Stomach smooth muscle (tissue), 2 donors: ENCODE data around the gene EIF2D.

ENCODE experiments used
- H3K27ac ChIP-seq: one replicate; pipeline ENCODE4 v1.7.0; 2013; ENCODE audit warnings: mild to moderate bottlenecking, low read length, inconsistent platforms
- H3K27me3 ChIP-seq, 2 donors: one replicate each; pipeline ENCODE4 v1.7.0; 2013; ENCODE audit warnings: low read length in 2 of 2; ENCODE audit not compliant: insufficient read depth in 2 of 2, control insufficient read depth in 1 of 2
- H3K36me3 ChIP-seq, 2 donors: one replicate each; pipeline ENCODE4 v1.7.0; 2013; ENCODE audit warnings: low read length in 2 of 2; ENCODE audit not compliant: control insufficient read depth in 2 of 2, insufficient read depth in 2 of 2
- H3K4me1 ChIP-seq: one replicate; pipeline ENCODE4 v1.7.0; 2013; ENCODE audit warnings: low read length; ENCODE audit not compliant: control insufficient read depth, insufficient read depth
- H3K4me3 ChIP-seq, 2 donors: one replicate each; pipeline ENCODE4 v1.7.0; 2013; ENCODE audit warnings: low read length in 2 of 2
- H3K9ac ChIP-seq, 2 donors: one replicate each; pipeline ENCODE4 v1.7.0; 2013; ENCODE audit warnings: low read length in 2 of 2, mild to moderate bottlenecking in 1 of 2
- H3K9me3 ChIP-seq, 2 donors: one replicate each; pipeline ENCODE4 v1.7.0; 2013; ENCODE audit warnings: low read length in 2 of 2; ENCODE audit not compliant: control insufficient read depth in 2 of 2
- donor health status: healthy.
- donor health status: Pancreatic carcinoma.

Gene EIF2D

DNA sequence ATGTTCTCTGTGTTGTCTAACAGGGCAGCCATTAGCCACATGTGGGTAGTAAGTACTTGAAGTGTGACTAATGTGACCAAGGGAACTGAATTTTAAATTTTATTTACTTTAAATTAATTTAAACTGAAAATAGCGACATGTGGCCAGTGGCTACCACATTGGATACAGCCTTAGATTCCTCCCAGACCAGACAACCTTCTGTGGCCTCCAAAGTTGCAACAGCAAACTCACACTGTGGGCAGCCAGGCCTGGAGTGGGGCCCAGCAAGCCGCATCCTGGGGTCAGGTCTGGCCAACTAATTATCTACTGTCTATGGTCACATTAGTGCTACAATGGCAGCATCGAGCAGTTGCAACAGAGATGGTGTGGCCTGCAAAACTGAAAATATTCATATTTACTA lies 11.7 kb downstream of the EIF2D start:
- no peak overlapping the region for H3K9ac ChIP-seq
- H3K36me3 ChIP-seq, result peaks cover 63 to 69% of the 10 kb centered on the region in 2 donors
- H3K27me3 ChIP-seq, result no peaks in the 10 kb centered on the region
- no peak overlapping the region for H3K27ac ChIP-seq
- H3K4me3 ChIP-seq, result no peak overlapping the region
- no peaks in the 10 kb centered on the region for H3K9me3 ChIP-seq
- no peaks in the 10 kb centered on the region for H3K4me1 ChIP-seq

GRCh38 chr1:206596319-206596666 lies 16.0 kb downstream of the EIF2D start:
- Histone ChIP-seq H3K9ac (no peak overlapping the region), H3K9me3 (no peaks in the 10 kb centered on the region), H3K27me3 (no peaks in the 10 kb centered on the region), H3K4me1 (peaks cover 3% of the 10 kb centered on the region), H3K27ac (no peak overlapping the region), H3K36me3 (peaks cover 70 to 76% of the 10 kb centered on the region in 2 donors), H3K4me3 (no peak overlapping the region)

- H3K4me3 ChIP-seq, result no peak overlapping the region
- peaks cover 74 to 76% of the 10 kb centered on the region in 2 donors for H3K36me3 ChIP-seq
- H3K27me3 ChIP-seq, result no peaks in the 10 kb centered on the region
- H3K27ac ChIP-seq, result no peak overlapping the region
- H3K9ac ChIP-seq, result no peak overlapping the region
- no peaks in the 10 kb centered on the region for H3K9me3 ChIP-seq
- H3K4me1 ChIP-seq, result peaks cover 3% of the 10 kb centered on the region
Measured at GRCh38 chr1:206595581-206596318, 16.5 kb downstream of the EIF2D start.

DNA sequence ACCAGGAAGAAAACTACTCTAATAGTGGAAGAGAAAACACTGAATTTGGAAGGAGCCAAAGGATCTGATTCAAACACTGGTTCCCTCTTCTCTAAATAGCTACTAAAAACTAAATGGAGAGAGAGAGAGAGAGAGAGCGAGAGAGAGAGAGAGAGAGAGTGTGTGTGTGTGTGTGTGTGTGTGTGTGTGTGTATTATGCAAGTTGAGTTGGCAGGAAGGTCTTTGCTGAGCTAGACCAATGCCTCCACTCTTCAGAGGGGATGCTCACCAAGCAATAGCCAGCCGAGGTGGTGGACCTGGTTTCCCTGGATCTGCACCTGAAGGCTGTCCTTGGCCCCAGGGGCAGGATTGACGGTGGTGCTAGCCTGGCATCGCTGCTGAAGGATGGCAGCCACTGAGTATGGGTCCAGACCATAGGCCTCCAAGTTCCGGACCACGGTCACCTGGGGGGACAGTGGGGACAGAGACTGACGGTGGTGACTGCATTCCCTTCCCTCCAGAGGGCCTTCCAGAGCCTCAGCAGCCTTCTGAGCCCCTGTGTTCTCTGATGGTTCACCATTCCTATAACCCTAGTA lies 18.8 kb downstream of the EIF2D start:
- H3K4me3 ChIP-seq, result no peak overlapping the region
- H3K36me3 ChIP-seq, result peaks cover 61 to 74% of the 10 kb centered on the region in 2 donors
- no peak overlapping the region for H3K9ac ChIP-seq
- peaks cover 3% of the 10 kb centered on the region for H3K4me1 ChIP-seq
- no peak overlapping the region for H3K27ac ChIP-seq
- no peaks in the 10 kb centered on the region for H3K9me3 ChIP-seq
- no peaks in the 10 kb centered on the region for H3K27me3 ChIP-seq

DNA sequence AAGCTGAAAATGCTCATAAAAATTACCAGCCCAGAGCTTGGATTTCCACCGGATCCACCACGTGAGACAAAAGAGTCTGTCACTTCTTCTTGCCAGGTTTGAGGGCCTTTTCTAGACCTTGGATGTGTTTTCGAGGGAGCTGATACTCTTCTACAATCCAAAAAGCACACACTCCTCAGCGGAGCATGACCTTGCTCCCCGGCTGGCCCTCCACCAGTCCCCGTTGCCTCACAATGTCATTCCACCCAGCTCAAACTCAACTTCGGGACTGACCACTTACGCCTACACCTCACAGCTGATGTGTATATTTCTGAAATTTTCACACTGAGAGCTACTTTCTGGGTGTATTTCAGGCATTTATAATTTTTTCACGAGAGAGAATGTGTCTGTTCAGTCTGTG lies 20.6 kb downstream of the EIF2D start:
- Histone ChIP-seq H3K27ac (no peak overlapping the region), H3K4me3 (no peak overlapping the region), H3K4me1 (peaks cover 3% of the 10 kb centered on the region), H3K36me3 (peaks cover 53 to 80% of the 10 kb centered on the region in 2 donors), H3K9me3 (no peaks in the 10 kb centered on the region), H3K9ac (no peak overlapping the region), H3K27me3 (no peaks in the 10 kb centered on the region)

DNA sequence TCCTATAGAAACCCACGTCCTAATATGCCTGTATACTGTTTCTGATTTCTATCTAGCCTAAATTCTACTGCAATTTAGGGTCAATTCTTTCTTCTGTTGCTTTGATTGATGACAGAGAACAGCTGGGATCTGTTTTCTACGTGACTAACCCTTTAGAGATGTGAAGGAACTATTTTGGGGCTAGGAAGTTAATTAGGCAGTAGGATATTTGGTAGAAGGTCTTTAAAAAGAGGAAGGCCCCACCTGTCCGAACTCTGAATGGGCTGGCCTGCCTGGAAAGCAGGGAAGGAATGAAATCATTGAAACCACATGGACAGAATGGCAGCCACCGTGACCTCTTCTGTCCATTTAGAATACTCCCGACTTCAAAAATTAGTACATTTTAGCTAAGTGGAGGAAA lies 21.0 kb downstream of the EIF2D start:
- Histone ChIP-seq H3K4me1 (peaks cover 3% of the 10 kb centered on the region), H3K27me3 (no peaks in the 10 kb centered on the region), H3K27ac (no peak overlapping the region), H3K9ac (no peak overlapping the region), H3K9me3 (no peaks in the 10 kb centered on the region), H3K36me3 (peaks cover 51 to 77% of the 10 kb centered on the region in 2 donors), H3K4me3 (no peak overlapping the region)

GRCh38 chr1:206590025-206590758 lies 22.1 kb downstream of the EIF2D start:
- Histone ChIP-seq H3K4me3 (no peak overlapping the region), H3K4me1 (peaks cover 3% of the 10 kb centered on the region), H3K27me3 (no peaks in the 10 kb centered on the region), H3K9me3 (no peaks in the 10 kb centered on the region), H3K36me3 (peaks cover 41 to 73% of the 10 kb centered on the region in 2 donors), H3K9ac (no peak overlapping the region), H3K27ac (no peak overlapping the region)

DNA sequence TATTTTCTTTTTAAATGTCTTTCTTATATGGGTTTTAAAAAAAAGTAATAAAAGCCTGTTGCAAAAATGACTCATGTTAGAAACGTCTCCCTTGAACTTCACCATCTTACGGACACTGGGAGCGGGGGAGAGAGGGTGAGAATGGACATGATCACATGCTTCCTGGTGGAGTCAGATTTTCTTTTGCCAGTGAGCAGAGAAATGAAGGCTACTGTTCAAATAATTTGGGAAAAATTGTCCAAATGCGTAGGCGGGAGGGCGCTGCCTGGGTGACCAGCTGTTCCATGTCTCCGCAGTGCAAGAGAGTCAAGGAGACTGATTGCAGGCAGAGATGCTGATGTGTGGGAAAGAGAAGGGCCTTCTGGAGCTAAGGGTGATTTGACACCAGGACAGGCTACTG lies 23.1 kb downstream of the EIF2D start:
- no peaks in the 10 kb centered on the region for H3K9me3 ChIP-seq
- H3K4me1 ChIP-seq, result peaks cover 3% of the 10 kb centered on the region
- no peaks in the 10 kb centered on the region for H3K27me3 ChIP-seq
- H3K27ac ChIP-seq, result no peak overlapping the region
- no peak overlapping the region for H3K9ac ChIP-seq
- H3K36me3 ChIP-seq, result peaks cover 33 to 68% of the 10 kb centered on the region in 2 donors
- H3K4me3 ChIP-seq, result no peak overlapping the region

- H3K36me3 ChIP-seq, result peaks cover 26 to 64% of the 10 kb centered on the region in 2 donors
- H3K9me3 ChIP-seq, result no peaks in the 10 kb centered on the region
- no peak overlapping the region for H3K9ac ChIP-seq
- H3K4me1 ChIP-seq, result peaks cover 3% of the 10 kb centered on the region
- H3K27ac ChIP-seq, result no peak overlapping the region
- no peak overlapping the region for H3K4me3 ChIP-seq
- no peaks in the 10 kb centered on the region for H3K27me3 ChIP-seq
Measured at GRCh38 chr1:206588492-206588891, 23.8 kb downstream of the EIF2D start.

GRCh38 chr1:206587904-206588303 lies 24.4 kb downstream of the EIF2D start:
- no peak overlapping the region for H3K4me3 ChIP-seq
- H3K27me3 ChIP-seq, result no peaks in the 10 kb centered on the region
- H3K9ac ChIP-seq, result no peak overlapping the region
- peaks cover 3% of the 10 kb centered on the region for H3K4me1 ChIP-seq
- H3K27ac ChIP-seq, result no peak overlapping the region
- peaks cover 23 to 58% of the 10 kb centered on the region in 2 donors for H3K36me3 ChIP-seq
- no peaks in the 10 kb centered on the region for H3K9me3 ChIP-seq
